Uterus (tissue), 4 donors: Measurements from ENCODE around the gene NATD1. TPM values are rescaled to one million over a fixed set of nuclear protein-coding genes. Genes with fewer than 3 reads are reported as not detected.

Experiments used
- DNase-seq, 2 donors: peaks; one replicate each; pipeline ENCODE4 v3.0.0-alpha.2; 2019 to 2020
- H3K27ac ChIP-seq, 2 donors: fragments of 200-600 bp; sonication (generic); 1 replicate in 1 of 2; 2 replicates in 1 of 2; pipeline ENCODE4 v1.5.1; 2016 to 2018
- H3K27me3 ChIP-seq, 2 donors: fragments of 200-600 bp; sonication (generic); one replicate each; pipeline ENCODE4 v1.5.1; 2018 to 2019; ENCODE audit warnings: control low read depth in 1 of 2
- H3K36me3 ChIP-seq, 2 donors: fragments of 200-600 bp; sonication (generic); one replicate each; pipeline ENCODE4 v1.5.1; 2019; ENCODE audit warnings: control low read depth in 1 of 2
- H3K4me1 ChIP-seq, 2 donors: fragments of 200-600 bp; sonication (generic); one replicate each; pipeline ENCODE4 v1.5.1; 2018 to 2019; ENCODE audit warnings: control low read depth in 1 of 2
- H3K4me3 ChIP-seq, 2 donors: fragments of 200-600 bp; sonication (generic); 1 replicate in 1 of 2; 2 replicates in 1 of 2; pipeline ENCODE4 v1.5.1; 2018 to 2019; ENCODE audit warnings: mild to moderate bottlenecking in 1 of 2
- H3K9me3 ChIP-seq, 2 donors: fragments of 200-600 bp; sonication (generic); one replicate each; pipeline ENCODE4 v1.5.1; 2019; ENCODE audit warnings: control low read depth in 1 of 2
- POLR2A ChIP-seq, 2 donors: fragments of 450-650 bp; IDR thresholded peaks; one replicate each; pipeline ENCODE4 v1.6.1; 2016; ENCODE audit warnings: antibody characterized with exemption in 2 of 2, mild to moderate bottlenecking in 1 of 2, moderate library complexity in 1 of 2
- intact Hi-C: fragments of 100-400 bp; cut with DNase I; formaldehyde crosslinking; loops from one replicate; pipeline ENCODE4 v1.15.1; 2023; ENCODE audit warnings: low total_unique reads
- small RNA-seq: library from RNA; depleted of rRNA; stranded (forward); fragments of <200 nt; gene quantifications from one replicate; pipeline ENCODE3, GENCODE V24; 2016
- total RNA-seq, 4 donors: library from RNA; depleted of rRNA in 3 of 4; stranded (reverse); fragments of >200 nt in 3 of 4; gene quantifications; one replicate each; pipeline versions ENCODE4 v1.1.0 to v1.2.4, GENCODE V29; 2014 to 2023
- TF ChIP-seq, protein P1 (sequence below), 4 experiments: fragments of 200-600 bp in 2 of 4; fragments of 450-650 bp in 2 of 4; sonication (generic) in 2 of 4; IDR thresholded peaks; one replicate each; pipeline ENCODE4 v1.5.1; 2016 to 2019; ENCODE audit warnings: antibody characterized with exemption in 4 of 4, mild to moderate bottlenecking in 2 of 4, moderate library complexity in 1 of 4
- donor health status: DM: yes; HTN: yes; CAD: no.

The NATD1 gene
- total RNA-seq, 4 donors from 2014 or later: 2.1 to 4.9 (median 3.8) TPM

GRCh38 chr17:21189361-21189760 is 63.8 kb downstream of the NATD1 start:
- Histone ChIP-seq H3K36me3 (no peaks in the 10 kb centered on the region), H3K27ac (no peak overlapping the region), H3K4me3 (no peak overlapping the region), H3K4me1 (peaks cover 0 to 7% of the 10 kb centered on the region in 2 donors), H3K9me3 (no peaks in the 10 kb centered on the region), H3K27me3 (no peaks in the 10 kb centered on the region)
- DNase-seq: no peak
- intact Hi-C loops: no loop called here
- TF ChIP-seq, protein P1, sequence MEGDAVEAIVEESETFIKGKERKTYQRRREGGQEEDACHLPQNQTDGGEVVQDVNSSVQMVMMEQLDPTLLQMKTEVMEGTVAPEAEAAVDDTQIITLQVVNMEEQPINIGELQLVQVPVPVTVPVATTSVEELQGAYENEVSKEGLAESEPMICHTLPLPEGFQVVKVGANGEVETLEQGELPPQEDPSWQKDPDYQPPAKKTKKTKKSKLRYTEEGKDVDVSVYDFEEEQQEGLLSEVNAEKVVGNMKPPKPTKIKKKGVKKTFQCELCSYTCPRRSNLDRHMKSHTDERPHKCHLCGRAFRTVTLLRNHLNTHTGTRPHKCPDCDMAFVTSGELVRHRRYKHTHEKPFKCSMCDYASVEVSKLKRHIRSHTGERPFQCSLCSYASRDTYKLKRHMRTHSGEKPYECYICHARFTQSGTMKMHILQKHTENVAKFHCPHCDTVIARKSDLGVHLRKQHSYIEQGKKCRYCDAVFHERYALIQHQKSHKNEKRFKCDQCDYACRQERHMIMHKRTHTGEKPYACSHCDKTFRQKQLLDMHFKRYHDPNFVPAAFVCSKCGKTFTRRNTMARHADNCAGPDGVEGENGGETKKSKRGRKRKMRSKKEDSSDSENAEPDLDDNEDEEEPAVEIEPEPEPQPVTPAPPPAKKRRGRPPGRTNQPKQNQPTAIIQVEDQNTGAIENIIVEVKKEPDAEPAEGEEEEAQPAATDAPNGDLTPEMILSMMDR (IDR thresholded peaks at IDR 0.05): no peak
- TF ChIP-seq POLR2A (IDR thresholded peaks at IDR 0.05): no peak

Small RNA genes within 50 kb of the gene (small RNA-seq; reads per million reads assigned to genes)
- gene RN7SL426P: not detected

Other genes with a start within 250 kb of the NATD1 start
- gene USP22, start 210.4 kb downstream of the NATD1 start, total RNA-seq: 100 to 1,000 TPM; 110 to 299 (median 189) TPM
- gene DHRS7B, start 126.4 kb downstream of the NATD1 start, total RNA-seq: 10 to 100 TPM; 21.5 to 42.6 (median 30.0) TPM
- gene TMEM11, start 39.2 kb downstream of the NATD1 start, total RNA-seq: 10 to 100 TPM in 3 of 4 donors, 1 to 10 TPM in 1; 6.9 to 23.8 (median 15.3) TPM
- gene MAP2K3, start 31.3 kb upstream of the NATD1 start, total RNA-seq: 10 to 100 TPM in 3 of 4 donors, 1 to 10 TPM in 1; 3.3 to 37.0 (median 12.5) TPM
- 10 to 100 TPM in 1 of 4 donors, 1 to 10 TPM in 2, under 1 TPM in 1; 0.51 to 11.8 (median 5.3) TPM for gene KCNJ12, start 122.9 kb upstream of the NATD1 start, total RNA-seq